B cell (primary cell): ENCODE data around the gene CTNNA3. TPM values are rescaled to one million over a fixed set of nuclear protein-coding genes. Genes with fewer than 3 reads are reported as not detected.

Experiments
- ATAC-seq: fragments of 200-7000 bp; cut with Tn5 transposase; one replicate; pipeline ENCODE4 v1.10.0; 2021; ENCODE audit warnings: low read depth, mild to moderate bottlenecking, moderate number of reproducible peaks, moderate library complexity
- CTCF ChIA-PET: fragments of 350-600 bp; sonication (Branson Sonifier 250); formaldehyde crosslinking; loops from one replicate; lab custom pipeline; 2021; ENCODE audit warnings: antibody characterized with exemption, inconsistent platforms; lab: Charles Lee
- POLR2A ChIA-PET: fragments of 350-600 bp; sonication (Branson Sonifier 250); formaldehyde crosslinking; loops from one replicate; lab custom pipeline; 2021; ENCODE audit warnings: antibody characterized with exemption; lab: Charles Lee
- DNase-seq: peaks from one replicate; pipeline ENCODE4 v3.0.0; 2013
- H2AFZ ChIP-seq: 2 replicates; pipeline ENCODE4 v1.6.1; 2012; ENCODE audit warnings: mild to moderate bottlenecking, low read depth, low read length; ENCODE audit not compliant: insufficient read depth, poor library complexity, severe bottlenecking
- H3K27ac ChIP-seq, 2 donors: 1 replicate in 1 of 2; 2 replicates in 1 of 2; pipeline ENCODE4 v1.5.1; 2012 to 2013; ENCODE audit warnings: low read length in 2 of 2, mild to moderate bottlenecking in 2 of 2, moderate library complexity in 1 of 2
- H3K27me3 ChIP-seq, 4 experiments: fragments of 200-600 bp in 1 of 4; sonication (generic) in 1 of 4; replicated peaks in 1 of 4; 1 replicate in 2 of 4; 2 replicates in 2 of 4; pipeline versions ENCODE4 v1.6.1 to v1.7.0; 2013 to 2016; ENCODE audit warnings: low read length in 3 of 4, mild to moderate bottlenecking in 2 of 4, mixed read lengths in 1 of 4, moderate library complexity in 1 of 4; ENCODE audit not compliant: insufficient read depth in 4 of 4, control insufficient read depth in 3 of 4; ENCODE audit errors: control extremely low read depth in 1 of 4
- H3K36me3 ChIP-seq, 2 experiments: replicated peaks in 1 of 2; 1 replicate in 1 of 2; 2 replicates in 1 of 2; pipeline versions ENCODE4 v1.6.1 to v1.7.1; 2013; ENCODE audit warnings: low read length in 1 of 2; ENCODE audit not compliant: insufficient read depth in 2 of 2, control insufficient read depth in 1 of 2; ENCODE audit errors: control extremely low read depth in 1 of 2, extremely low read depth in 1 of 2
- H3K4me1 ChIP-seq, 2 donors: fragments of 200-600 bp in 1 of 2; sonication (generic) in 1 of 2; 1 replicate in 1 of 2; 2 replicates in 1 of 2; pipeline versions ENCODE4 v1.5.1 to v1.6.1; 2013 to 2017; ENCODE audit warnings: low read length in 2 of 2; ENCODE audit not compliant: control insufficient read depth in 2 of 2, insufficient read depth in 2 of 2
- H3K4me2 ChIP-seq: replicated peaks from 2 replicates; pipeline ENCODE3; 2012; ENCODE audit warnings: mild to moderate bottlenecking, low read depth, low read length; ENCODE audit not compliant: poor library complexity, severe bottlenecking
- H3K4me3 ChIP-seq, 5 experiments: fragments of 200-600 bp in 1 of 5; sonication (generic) in 1 of 5; 1 replicate in 3 of 5; 2 replicates in 2 of 5; pipeline versions ENCODE4 v1.5.1 to v1.7.0; 2011 to 2016; ENCODE audit warnings: low read length in 4 of 5, mild to moderate bottlenecking in 4 of 5, low read depth in 2 of 5, control low read depth in 1 of 5, moderate library complexity in 1 of 5; ENCODE audit not compliant: insufficient read depth in 1 of 5; ENCODE audit errors: control extremely low read depth in 1 of 5, extremely low read depth in 1 of 5
- H3K79me2 ChIP-seq: fragments of 200-600 bp; sonication (generic); one replicate; pipeline ENCODE4 v1.6.0; 2016; ENCODE audit warnings: low read length; ENCODE audit not compliant: control insufficient read depth, insufficient read depth
- H3K9ac ChIP-seq: fragments of 200-600 bp; sonication (generic); 2 replicates; pipeline ENCODE4 v1.6.1; 2017; ENCODE audit warnings: mild to moderate bottlenecking, low read length, moderate library complexity
- H3K9me3 ChIP-seq, 3 donors: one replicate each; pipeline versions ENCODE4 v1.6.1 to v1.7.1; 2013; ENCODE audit warnings: low read length in 2 of 3; ENCODE audit not compliant: control insufficient read depth in 2 of 3, insufficient read depth in 1 of 3; ENCODE audit errors: control extremely low read depth in 1 of 3
- H4K20me1 ChIP-seq: 2 replicates; pipeline ENCODE4 v1.6.0; 2012; ENCODE audit warnings: mild to moderate bottlenecking, low read length; ENCODE audit not compliant: insufficient read depth, control insufficient read depth, poor library complexity, severe bottlenecking
- H3K27ac Mint-ChIP-seq: one replicate; pipeline ENCODE4 v1.8.0; 2021; ENCODE audit warnings: mixed read lengths
- H3K27me3 Mint-ChIP-seq: one replicate; pipeline ENCODE4 v1.8.0; 2021; ENCODE audit warnings: mixed read lengths
- H3K4me1 Mint-ChIP-seq: one replicate; pipeline ENCODE4 v1.8.0; 2021; ENCODE audit warnings: mixed read lengths
- H3K4me3 Mint-ChIP-seq: one replicate; pipeline ENCODE4 v1.8.0; 2021; ENCODE audit warnings: mixed read lengths
- H3K9me3 Mint-ChIP-seq: one replicate; pipeline ENCODE4 v1.8.0; 2022; ENCODE audit warnings: mixed read lengths; ENCODE audit not compliant: insufficient read depth
- EZH2 ChIP-seq: IDR thresholded peaks from 2 replicates; pipeline ENCODE4 v1.6.1; 2012; ENCODE audit warnings: borderline replicate concordance, low read depth, mild to moderate bottlenecking, moderate library complexity, low read length; ENCODE audit not compliant: insufficient read depth, poor library complexity, severe bottlenecking
- WGBS: methylation state at CpG from one replicate; pipeline ENCODE4 v1.1.5; 2013; ENCODE audit warnings: missing lambda C conversion rate; ENCODE audit not compliant: insufficient coverage; 5-methylcytosine and 5-hydroxymethylcytosine counted together
- intact Hi-C: fragments of 100-400 bp; cut with micrococcal nuclease; formaldehyde crosslinking; loops from one replicate; pipeline ENCODE4 v1.10.0; 2022
- polyA plus RNA-seq: library from polyadenylated mRNA; depleted of rRNA; stranded (reverse); fragments of >200 nt; gene quantifications from 2 replicates; pipeline ENCODE4 v1.2.3, GENCODE V29; 2012
- total RNA-seq, 2 donors: library from RNA; stranded (reverse); fragments of 120-200 nt in 1 of 2; gene quantifications; 1 replicate in 1 of 2; 2 replicates in 1 of 2; pipeline versions ENCODE4 v1.2.3 to v1.2.4, GENCODE V29; 2013 to 2022
- TF ChIP-seq, protein P1 (sequence below): fragments of 200-600 bp; IDR thresholded peaks from one replicate; pipeline ENCODE4 v1.8.0; 2022; ENCODE audit warnings: antibody characterized with exemption, mild to moderate bottlenecking

The CTNNA3 gene
- total and polyA plus RNA-seq, 2 donors (not counting 1 experiment from before 2014, with no cell fraction given): 0.01 TPM; not detected in 1

DNA sequence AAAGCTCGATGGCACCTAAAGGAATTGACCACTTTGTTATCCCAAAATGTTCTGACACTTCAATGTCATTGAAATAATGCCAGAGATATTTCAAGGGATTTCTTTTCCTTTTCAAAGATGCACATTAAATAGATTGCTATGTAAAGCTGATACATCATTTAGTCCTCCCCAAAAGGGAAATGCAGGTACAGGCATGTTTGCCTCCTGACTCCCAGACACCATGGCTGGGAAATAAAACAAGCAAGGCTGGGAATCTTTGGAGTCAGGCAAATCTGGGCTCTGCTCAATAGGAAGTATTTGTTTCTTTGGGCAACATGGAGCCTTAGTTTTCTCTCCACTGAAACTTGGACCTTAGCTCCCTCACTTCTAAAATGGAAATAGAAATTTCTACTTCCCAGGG is 1000.9 kb downstream of the CTNNA3 start:
- Histone ChIP-seq H3K4me3 (no peak overlapping the region), H3K27ac (no peak overlapping the region), H2AFZ (no peak overlapping the region), H3K9ac (no peak overlapping the region), H3K4me2 (no peak overlapping the region), H3K4me1 (no peaks in the 10 kb centered on the region), H3K79me2 (no peaks in the 10 kb centered on the region), H4K20me1 (no peaks in the 10 kb centered on the region), H3K27me3 (no peaks in the 10 kb centered on the region), H3K9me3 (peaks cover 0 to 4% (median 0%) of the 10 kb centered on the region in 3 donors), H3K36me3 (no peaks in the 10 kb centered on the region)
- H3K9me3 Mint-ChIP-seq: no peaks in the 10 kb centered on the region
- POLR2A ChIA-PET: no interaction called here
- intact Hi-C loops: no loop called here
- no peaks in the 10 kb centered on the region for H3K4me1 Mint-ChIP-seq
- TF ChIP-seq, protein P1, sequence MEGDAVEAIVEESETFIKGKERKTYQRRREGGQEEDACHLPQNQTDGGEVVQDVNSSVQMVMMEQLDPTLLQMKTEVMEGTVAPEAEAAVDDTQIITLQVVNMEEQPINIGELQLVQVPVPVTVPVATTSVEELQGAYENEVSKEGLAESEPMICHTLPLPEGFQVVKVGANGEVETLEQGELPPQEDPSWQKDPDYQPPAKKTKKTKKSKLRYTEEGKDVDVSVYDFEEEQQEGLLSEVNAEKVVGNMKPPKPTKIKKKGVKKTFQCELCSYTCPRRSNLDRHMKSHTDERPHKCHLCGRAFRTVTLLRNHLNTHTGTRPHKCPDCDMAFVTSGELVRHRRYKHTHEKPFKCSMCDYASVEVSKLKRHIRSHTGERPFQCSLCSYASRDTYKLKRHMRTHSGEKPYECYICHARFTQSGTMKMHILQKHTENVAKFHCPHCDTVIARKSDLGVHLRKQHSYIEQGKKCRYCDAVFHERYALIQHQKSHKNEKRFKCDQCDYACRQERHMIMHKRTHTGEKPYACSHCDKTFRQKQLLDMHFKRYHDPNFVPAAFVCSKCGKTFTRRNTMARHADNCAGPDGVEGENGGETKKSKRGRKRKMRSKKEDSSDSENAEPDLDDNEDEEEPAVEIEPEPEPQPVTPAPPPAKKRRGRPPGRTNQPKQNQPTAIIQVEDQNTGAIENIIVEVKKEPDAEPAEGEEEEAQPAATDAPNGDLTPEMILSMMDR: no peak
- no peak for DNase-seq
- WGBS: no CpG with 5 or more reads among the region's 1 CpG
- CTCF ChIA-PET: no interaction called here
- H3K27me3 Mint-ChIP-seq: no peaks in the 10 kb centered on the region
- no peak for ATAC-seq
- no peak overlapping the region for H3K4me3 Mint-ChIP-seq
- no peak overlapping the region for H3K27ac Mint-ChIP-seq

- intact Hi-C loops: no loop called here
- CTCF ChIA-PET: no interaction called here
- no peaks in the 10 kb centered on the region for H3K27me3 Mint-ChIP-seq
Observed at GRCh38 chr10:66684581-66684980, 1011.4 kb downstream of the CTNNA3 start.

More at GRCh38 chr10:66684581-66684980, 1011.4 kb downstream of the CTNNA3 start:
- H4K20me1 ChIP-seq: no peaks in the 10 kb centered on the region
- no peak for TF ChIP-seq EZH2
- TF ChIP-seq, protein P1: no peak
- H3K4me2 ChIP-seq: no peak overlapping the region
- Mint-ChIP-seq H3K27ac (no peak overlapping the region), H3K9me3 (peaks cover under 1% of the 10 kb centered on the region), H3K4me1 (no peaks in the 10 kb centered on the region), H3K4me3 (no peak overlapping the region)
- H2AFZ ChIP-seq: no peak overlapping the region
- no CpG with 5 or more reads among the region's 3 CpGs for WGBS
- H3K4me1 ChIP-seq: no peaks in the 10 kb centered on the region
- no peak overlapping the region for H3K4me3 ChIP-seq
- no peak for DNase-seq
- H3K27me3 ChIP-seq: no peaks in the 10 kb centered on the region
- H3K27ac ChIP-seq: no peak overlapping the region
- H3K79me2 ChIP-seq: no peaks in the 10 kb centered on the region
- POLR2A ChIA-PET: no interaction called here
- H3K36me3 ChIP-seq: no peaks in the 10 kb centered on the region
- no peak for ATAC-seq
- H3K9ac ChIP-seq: no peak overlapping the region
- H3K9me3 ChIP-seq: no peaks in the 10 kb centered on the region
